GM19372 (cell line): ENCODE data around the gene ZFP42.
"Not testable (repeated sequence)": the region's sequence is repeated elsewhere in the genome, so short reads cannot be mapped to it uniquely, and the experiment has no call there.

Source experiments
- ATAC-seq: cut with Tn5 transposase; IDR thresholded peaks from one replicate; pipeline ENCODE4 v1.9.1; 2021; ENCODE audit warnings: mild to moderate bottlenecking, low read depth, moderate library complexity; ENCODE audit not compliant: unreplicated experiment

Gene ZFP42

GRCh38 chr4:188018262-188018661 lies 22.7 kb downstream of the ZFP42 start:
- ATAC-seq = no peak

GRCh38 chr4:188021548-188022249 lies 26.1 kb downstream of the ZFP42 start:
- ATAC-seq = no peak

- ATAC-seq = no peak
These were observed 28.1 kb downstream of the ZFP42 start for GRCh38 chr4:188023682-188024081.

- ATAC-seq = no peak
These were observed 29.9 kb downstream of the ZFP42 start for GRCh38 chr4:188025476-188025875.

GRCh38 chr4:188029114-188029513 lies 33.5 kb downstream of the ZFP42 start:
- no peak for ATAC-seq

- ATAC-seq = no peak
These were observed 34.8 kb downstream of the ZFP42 start for GRCh38 chr4:188030401-188030800.

- no peak for ATAC-seq
These were observed 36.2 kb downstream of the ZFP42 start for GRCh38 chr4:188031751-188032150.

GRCh38 chr4:188032170-188032569 lies 36.6 kb downstream of the ZFP42 start:
- no peak for ATAC-seq

GRCh38 chr4:188032583-188032982 lies 37.0 kb downstream of the ZFP42 start:
- ATAC-seq = no peak

GRCh38 chr4:188037003-188037713 lies 41.6 kb downstream of the ZFP42 start:
- ATAC-seq = no peak

GRCh38 chr4:188041721-188042120 lies 46.1 kb downstream of the ZFP42 start:
- no peak for ATAC-seq

GRCh38 chr4:188042191-188042590 lies 46.6 kb downstream of the ZFP42 start:
- ATAC-seq = no peak

- ATAC-seq = no peak
These were observed 47.6 kb downstream of the ZFP42 start for GRCh38 chr4:188043154-188043553.

GRCh38 chr4:188045461-188045860 lies 49.9 kb downstream of the ZFP42 start:
- ATAC-seq = not testable (repeated sequence)

- ATAC-seq = no peak
These were observed 51.1 kb downstream of the ZFP42 start for GRCh38 chr4:188046657-188047056.

- no peak for ATAC-seq
These were observed 57.7 kb downstream of the ZFP42 start for GRCh38 chr4:188053302-188053701.
